Nucleus accumbens (tissue), 56 donors: ENCODE results near the gene TMEM39B.
"Not testable (repeated sequence)": the region's sequence is repeated elsewhere in the genome, so short reads cannot be mapped to it uniquely, and the experiment has no call there.

Experiments
- DNase-seq, 56 donors: peaks; one replicate each; lab custom pipeline; 2025; lab: John Stamatoyannopoulos, UW

Gene TMEM39B

DNA sequence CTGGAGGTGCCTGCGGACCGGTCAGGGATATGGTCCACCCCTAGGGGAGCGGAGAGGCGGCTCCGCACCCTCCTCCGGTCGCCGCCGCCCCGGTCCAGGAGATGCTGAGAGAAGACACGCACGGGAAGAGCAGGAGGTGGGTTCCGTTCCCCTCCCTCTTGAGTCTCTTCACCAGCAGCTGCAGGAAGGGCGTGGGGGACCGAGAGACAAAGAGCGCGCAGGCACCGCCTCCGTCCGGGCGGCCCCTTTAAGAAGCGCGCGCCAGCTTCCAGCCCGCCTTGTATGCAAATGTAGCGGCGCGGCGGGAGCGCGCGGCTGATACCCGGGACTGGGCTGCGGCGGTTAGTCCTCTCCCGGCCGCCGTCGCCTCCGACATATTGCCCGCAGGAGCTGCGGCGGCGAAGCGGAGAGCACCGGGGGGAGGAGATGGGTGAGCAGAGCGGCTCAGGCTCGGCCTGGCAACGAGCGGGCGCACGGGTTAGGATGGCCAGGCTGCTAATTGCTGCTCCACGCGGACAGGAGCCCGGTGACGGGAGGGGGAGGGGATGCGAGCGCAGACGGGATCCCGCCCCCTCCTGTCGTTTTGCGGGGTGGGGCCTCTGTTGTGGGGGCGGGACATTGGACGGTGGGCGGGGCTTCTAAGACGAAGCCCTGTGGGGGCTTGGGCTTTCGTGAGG, at the start of gene TMEM39B:
Gene TMEM39B (plus strand): TSS at position 318 of the 677 bp plus-strand sequence. CDS start 109 bp downstream, at position 427.
- peak; percentile 74 to 98 (median 94) for DNase-seq

DNA sequence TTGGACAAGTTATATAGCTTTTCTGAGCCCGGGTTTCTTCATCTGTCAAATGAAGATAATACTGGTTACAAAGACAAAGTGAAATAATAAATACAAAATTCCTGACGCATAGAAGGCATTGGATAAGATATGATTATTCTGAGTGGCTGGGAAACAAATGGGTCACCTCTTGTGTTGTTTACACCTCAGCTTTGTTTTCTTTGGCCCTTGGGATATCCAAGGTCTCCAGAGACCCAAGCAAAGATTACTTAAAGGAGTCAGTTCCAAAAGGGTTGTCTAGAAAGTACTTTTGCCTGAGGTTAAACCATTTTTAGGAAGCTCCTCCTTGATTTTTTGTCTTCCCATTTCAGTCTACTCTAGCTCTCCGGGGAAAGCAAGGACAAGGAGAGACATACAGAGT, 49.4 kb upstream of the TMEM39B start:
- DNase-seq: no peak

DNA sequence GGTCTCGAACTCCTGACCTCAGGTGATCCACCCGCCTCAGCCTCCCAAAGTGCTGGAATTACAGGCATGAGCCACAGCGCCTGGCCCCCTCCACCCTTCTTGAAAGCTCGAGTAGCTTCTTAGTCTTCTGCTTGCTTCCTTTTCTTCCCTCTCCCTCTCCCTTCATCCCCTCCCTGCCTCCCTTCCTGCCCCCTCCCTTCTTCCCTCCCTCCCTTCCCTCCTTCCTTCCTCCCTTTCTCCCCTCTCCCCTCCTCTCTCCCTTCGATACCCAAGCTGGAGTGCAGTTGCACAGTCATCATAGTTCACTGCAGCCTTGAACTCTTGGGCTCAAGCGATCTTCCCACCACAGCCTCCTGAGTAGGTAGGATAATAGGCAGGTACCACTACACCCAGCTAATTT, 47.2 kb upstream of the TMEM39B start:
- no peak for DNase-seq

DNA sequence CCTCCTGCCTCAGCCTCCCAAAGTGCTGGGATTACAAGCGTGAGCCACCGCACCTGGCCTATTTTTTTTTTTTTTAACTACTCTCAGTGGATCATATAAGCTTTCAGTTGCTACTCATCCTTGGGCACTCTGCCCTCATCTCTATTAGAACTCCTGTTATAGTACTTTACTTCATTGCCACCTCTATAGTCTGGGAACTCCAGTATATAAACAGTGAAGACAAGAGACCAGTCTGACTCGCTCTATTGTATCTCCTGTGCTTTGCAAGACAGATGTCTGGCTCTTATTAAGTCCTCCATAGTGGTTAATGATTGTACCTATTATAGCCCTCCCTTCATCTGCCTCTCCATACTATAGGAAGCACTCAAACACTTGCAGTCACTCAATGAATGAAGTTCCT, 44.0 kb upstream of the TMEM39B start:
- no peak for DNase-seq

DNA sequence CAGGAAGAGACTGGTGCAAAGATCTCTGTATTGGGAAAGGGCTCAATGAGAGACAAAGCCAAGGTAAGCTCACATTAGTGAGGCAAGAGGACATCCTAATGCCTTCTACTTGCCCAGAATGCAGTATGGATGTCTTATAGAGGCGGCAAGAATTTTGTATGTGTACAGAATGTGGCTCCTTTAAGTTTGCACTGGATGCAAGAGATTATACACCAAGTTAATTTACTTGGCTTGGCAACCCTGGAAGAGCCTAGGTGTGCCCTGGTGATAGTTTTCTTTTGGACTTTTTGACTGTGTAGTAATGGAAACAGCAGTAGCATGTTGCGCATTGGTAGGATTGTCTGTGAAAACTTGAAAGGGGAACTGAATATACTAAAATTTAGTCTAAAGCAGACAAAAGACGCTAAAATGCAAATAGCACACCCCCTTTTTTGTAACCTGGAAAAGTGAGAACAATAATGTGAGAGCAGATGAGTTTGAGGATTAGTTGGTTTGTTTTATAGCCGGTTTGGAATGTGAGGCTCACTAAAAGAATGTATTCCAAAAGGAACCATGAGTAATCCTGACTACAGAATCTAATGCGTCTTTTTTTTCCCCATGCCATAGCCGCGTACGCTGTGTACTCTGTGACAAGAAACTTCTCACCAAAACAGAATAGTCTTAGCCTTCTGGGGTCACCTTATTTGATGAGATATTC, 41.0 kb upstream of the TMEM39B start:
- no peak for DNase-seq

DNA sequence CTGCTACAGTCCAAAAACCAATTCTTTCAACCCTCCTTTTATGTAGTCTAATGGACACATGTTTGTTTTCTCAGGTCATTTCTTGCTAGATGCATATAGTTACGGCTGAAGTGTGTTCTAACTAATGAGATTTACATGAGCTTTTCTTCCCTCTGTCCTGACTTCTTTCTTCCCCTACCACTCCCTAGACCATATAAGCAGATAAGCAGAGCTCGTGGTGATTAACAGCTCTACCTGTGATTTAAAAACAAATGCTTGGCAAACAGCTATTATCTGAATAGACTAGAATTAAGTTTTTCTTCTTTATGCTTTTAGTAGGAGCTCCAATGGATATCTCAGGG, 40.5 kb upstream of the TMEM39B start:
- no peak for DNase-seq

DNA sequence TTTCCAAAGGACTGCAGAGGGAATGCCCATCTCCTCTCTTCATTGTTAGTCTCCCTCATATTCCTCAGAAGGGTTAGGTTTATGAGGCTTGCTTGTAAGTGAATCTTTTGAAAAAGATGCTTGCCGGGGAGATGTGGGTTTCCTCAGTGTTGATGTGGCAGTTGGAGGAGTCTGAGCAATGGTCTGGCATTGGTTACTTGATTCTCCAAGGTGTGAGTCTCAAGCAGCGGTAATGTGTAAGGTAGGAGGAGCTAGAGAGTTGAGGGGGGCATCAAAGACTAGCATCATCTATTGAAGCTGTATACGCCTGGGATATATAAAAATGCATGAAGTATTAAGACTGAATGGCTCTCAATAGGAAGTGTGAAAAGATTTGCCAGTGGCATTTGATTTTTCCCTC, 37.6 kb upstream of the TMEM39B start:
- no peak for DNase-seq

DNA sequence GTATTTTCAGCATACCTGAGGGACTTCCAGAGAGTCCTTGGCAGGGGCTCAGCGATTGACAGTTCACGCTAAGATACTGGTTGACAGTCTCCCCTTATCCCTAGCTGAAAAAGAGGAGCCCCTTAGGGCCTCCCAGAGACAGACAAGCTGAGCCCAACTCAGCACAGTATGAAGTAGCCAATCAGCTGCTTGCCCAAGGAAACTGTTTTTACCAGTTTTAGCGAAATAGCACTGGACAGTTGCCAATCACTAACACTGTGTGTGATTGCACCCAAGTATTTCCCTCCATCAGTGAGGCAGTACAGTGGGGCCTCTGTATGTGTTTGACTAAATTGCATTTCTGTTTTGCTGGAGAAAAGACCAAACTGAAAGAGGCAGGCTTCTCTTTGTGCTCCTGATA, 32.0 kb upstream of the TMEM39B start:
- DNase-seq: peak in 19 of 56 donors; percentile 3 to 34 (median 18)

DNA sequence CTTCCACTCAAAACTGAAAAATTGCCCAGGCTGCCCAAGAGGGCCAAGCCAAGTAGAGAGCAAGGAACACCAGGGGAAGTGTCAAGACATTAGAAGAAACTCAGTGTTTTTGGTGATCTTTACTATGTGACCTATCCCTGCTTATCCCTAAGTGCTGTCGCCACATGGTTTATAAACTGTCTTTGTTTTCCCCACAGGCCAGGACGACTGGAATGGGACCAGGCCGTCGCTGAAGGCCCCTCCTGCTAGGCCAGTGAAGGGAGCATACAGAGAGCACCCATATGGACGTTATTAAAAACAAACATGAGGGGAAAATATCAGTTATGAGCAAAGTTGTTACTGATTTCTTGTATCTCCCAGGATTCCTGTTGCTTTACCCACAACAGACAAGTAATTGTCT, 30.4 kb upstream of the TMEM39B start:
- peak in 3 of 56 donors; percentile 1 to 13 (median 5) for DNase-seq

DNA sequence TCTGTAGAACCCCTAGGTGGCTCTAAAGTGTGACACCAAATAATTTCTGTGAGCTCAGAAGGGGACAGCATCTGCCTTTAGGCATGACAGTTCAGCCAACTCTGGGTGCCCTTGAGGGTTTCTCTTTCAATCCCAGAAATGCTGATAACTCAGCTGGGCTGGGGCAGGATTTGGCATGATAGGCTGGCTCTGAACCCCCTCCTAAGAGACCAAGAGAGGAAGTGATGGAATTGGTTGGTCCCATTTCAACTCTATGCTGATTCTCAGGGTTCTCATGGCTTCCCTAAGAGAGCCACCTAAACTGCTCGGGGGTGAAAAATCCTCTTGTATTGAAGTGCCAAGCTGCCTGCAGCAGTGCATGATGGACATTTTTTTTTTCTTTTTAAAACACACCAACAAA, 28.5 kb upstream of the TMEM39B start:
- DNase-seq: no peak

DNA sequence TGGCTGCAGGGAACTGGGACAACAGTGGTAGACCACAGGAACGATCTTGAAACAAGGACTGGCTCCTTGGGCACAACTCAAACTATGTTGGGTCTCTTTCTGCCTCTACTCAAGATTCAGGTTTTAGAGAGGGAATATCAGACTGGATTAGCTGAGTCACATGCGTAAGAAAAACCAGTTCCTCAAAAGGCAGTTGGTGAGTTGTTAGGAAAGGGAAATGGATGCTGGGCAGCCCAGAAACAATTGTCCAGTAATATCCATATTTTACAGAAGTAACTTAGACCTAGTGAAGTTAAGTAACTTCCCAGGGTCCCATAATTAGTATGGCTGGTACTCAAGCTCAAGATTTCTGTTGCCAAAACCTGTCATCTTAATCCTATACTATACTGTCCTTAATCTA, 27.0 kb upstream of the TMEM39B start:
- DNase-seq: no peak

DNA sequence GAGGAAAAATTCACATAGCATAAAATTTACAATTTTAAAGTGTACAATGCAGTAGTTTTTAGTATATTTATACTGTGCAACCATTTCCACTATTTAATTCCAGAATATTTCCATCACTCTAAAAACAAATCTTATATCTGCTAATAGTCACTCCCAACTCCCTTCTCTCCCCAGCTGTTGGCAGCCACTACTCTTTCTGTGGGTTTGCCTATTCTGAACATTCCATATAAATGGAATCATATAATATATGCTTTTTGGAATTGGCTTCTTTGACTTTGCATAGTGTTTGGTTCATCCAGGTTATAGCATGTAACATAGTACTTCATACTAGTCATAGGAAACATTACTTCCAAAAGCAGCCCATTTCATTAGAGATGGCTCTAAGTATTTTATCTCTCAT, 25.0 kb upstream of the TMEM39B start:
- DNase-seq: no peak

DNA sequence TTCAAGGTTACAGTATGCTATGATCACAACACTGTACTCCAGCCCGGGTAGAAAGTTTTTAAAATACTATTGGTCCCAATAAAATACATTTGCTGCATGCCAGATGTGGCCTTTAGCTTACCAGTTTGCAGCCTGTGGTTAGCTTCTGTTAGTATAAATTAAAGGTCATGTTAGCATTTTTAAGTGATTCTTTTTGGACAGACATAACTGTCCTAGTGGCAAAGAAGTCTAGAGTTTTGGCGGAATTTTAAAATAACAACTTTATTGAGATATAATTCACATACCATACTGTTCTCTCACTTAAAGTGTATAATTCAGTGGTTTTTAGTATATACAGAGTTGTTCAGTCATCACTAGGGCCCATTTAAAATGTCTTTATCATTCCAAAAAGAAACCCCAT, 24.3 kb upstream of the TMEM39B start:
- DNase-seq: no peak

DNA sequence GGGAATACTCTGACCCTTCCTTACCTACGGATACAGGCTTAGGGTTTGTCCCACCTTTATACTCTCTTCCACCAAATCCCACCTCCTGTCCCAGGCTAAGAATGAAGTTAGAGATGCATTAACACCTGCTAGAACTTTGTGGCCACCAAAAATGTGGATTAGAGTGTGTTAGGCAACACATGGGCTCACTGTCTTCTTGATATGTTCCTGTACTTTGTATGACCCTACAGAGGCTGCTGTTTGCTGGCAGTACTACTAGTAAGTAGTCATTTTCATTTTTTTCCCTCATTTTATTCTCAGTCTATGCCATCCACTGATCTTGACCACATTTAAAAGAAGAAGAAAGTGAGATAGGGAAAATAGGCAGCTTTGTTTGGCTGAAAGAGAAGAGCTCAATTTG, 21.0 kb upstream of the TMEM39B start:
- no peak for DNase-seq

DNA sequence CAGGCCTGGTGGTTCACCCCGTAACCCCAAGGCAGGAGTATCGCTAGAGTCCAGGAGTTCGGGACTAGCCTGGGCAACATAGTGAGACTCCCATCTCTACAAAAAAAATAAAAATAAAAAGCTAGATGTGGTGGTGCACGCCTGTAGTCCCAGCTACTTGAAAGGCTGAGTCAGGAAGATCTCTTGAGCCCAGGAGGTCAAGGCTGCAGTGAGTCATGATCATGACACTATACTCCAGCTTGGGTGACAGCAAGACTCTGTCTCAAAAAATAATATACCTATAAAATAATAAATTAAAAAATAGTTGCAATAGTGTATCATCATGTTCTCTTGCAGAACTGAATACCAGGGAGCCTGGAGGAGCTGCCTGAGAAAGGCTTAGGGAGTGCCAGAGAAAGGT, 19.9 kb upstream of the TMEM39B start:
- no peak for DNase-seq

DNA sequence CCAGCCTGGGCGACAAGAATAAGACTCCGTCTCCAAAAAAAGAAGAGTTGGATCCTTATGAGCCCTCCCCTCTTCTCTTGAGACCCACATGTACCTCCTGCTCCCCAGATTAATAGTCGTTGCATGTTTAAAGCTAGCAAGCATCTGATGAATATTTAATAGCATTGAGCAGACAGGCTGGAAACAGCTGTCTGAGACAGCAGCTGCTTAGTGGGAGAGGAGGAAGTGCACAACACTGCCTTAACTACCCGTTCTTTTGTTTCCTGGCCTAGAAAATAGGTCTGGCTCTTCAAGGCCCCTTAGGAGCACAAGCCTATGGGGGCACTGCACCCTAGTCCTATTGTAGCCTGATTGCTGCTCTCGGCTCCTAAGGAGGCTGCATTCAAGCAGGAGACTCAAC, 17.3 kb upstream of the TMEM39B start:
- DNase-seq: no peak

DNA sequence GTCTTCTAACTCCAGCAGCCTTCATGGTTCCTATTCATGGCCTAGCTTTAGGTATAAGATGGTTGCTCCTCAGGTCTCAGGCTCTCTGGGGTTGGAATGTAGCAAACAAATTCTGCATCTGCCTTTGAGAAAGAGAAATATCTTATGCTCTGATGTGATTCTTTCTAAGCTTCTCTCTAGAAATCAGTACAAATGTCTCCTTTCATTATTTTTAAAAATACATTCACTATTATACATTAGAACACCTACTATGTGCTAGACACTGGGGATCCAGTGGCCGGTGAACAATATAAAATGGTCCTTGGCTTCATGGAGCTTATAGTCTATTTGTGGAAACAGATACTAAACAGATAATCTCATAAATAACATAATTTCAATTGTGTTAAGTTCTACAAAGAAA, 16.1 kb upstream of the TMEM39B start:
- no peak for DNase-seq

DNA sequence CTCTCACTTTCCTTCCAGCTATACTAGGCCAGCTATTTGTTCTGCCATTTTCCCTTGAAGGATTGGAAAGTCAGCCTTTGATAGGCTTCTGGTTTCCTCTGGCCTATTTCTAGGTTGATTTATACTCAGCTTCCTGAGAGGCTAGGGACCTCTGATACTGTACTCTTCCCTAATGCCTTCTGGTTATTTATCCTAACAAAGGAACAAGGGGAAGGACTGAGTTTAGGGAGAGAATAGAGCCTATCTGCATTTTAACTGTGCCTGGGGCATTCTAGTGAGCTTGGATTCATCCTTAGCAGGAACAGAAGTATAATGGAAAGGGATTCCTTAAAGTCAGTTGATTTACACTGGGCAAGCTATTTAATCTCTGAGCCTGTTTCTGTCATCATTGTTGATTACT, 11.8 kb upstream of the TMEM39B start:
- DNase-seq: no peak

DNA sequence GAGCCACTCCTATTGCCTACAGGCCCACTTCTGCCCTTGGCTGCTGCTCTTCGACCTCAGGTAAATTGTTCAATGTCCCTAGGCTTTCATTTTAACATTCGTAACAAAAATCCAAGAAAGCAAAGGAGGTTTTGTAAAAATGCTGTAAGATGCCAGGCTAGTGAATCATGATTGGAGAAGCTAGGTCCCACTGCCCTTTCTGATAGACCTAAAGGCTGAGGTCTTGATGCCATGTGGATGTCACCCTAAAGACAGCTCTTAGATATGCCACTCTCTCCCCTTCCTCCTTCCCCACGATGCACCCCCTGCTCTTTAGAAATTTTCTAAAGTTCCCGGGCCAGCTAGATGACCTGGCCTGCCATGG, 9.9 kb upstream of the TMEM39B start:
- no peak for DNase-seq

DNA sequence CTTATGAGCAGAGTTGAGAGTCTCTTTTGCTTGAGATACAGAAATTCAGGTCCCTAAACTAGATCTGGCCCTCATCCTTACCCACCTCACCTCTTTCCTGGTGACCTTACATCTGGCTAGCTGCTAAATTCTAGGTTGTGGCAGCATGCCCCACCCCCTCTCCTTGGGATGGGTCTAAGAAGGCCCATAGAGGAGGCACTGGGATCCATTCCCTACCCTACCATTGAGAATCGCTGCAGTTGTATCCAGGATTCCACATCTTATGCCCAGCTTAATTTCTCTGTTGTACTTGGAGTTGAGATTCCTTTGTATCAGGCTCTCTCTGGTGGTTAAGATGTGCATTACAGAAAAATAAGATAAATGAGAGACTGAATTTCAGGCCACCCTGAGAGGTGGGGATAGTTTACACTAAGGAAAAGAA, 9.5 kb upstream of the TMEM39B start:
- DNase-seq: peak in 7 of 56 donors; percentile 5 to 58 (median 15)

DNA sequence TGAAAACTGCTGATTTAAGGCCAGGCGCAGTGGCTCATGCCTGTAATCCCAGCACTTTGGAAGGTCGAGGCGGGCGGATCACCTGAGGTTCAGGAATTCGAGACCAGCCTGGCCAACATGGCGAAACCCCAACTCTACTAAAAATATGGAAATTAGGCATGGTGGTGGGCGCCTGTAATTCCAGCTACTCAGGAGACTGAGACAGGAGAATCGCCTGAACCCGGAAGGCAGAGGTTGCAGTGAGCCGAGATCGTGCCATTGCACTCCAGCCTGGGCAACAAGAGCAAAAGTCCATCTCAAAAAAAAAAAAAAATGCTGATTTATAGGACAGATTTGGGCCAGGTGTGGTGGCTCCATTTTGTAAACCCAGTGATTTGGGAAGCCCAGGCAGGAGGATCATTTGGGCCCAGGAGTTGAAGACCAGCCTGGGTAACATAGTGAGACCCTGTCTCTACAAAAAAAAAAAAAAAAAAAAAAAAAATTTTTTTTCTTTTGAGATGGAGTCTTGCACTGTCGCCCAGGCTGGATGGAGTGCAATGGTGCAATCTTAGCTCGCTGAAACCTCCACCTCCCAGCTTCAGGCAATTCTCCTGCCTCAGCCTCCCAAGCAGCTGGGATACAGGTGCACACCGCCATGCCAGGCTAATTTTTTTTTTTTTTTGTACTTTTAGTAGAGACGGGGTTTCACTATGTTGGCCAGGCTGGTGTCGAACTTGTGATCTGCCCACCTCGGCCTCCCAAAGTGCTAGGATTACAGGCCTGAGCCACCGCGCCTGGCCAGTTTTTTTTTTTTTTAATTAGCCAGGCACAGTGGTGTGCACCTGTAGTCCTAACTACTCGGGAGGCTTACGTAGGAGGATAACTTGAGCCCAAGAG, 6.9 kb upstream of the TMEM39B start:
- not testable (repeated sequence) for DNase-seq

DNA sequence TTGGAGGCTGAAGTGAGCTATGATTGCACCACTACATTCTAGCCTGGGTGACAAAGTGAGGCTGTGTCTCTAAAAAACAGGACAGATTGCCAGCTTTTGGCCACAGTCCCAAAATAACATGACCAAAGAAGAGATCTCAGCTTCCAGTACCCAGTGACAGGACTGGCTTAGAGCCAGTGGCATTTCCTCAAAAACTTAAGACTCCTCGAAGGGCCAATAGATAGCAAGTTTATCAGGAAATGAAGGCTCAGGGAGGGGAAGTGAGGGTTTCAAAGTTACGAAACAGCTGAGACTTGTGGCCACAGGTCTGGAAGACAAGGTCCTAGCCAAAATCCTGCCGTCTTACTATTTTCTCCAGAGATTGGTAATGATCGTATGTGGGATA, 6.3 kb upstream of the TMEM39B start:
- DNase-seq: peak in 17 of 56 donors; percentile 6 to 56 (median 22)
